Measurements from ENCODE around the gene ISG20L2.

Gene ISG20L2

GRCh38 chr1:156746406-156746727, 17.8 kb upstream of the ISG20L2 start:
- DNase-seq (ENCODE audit: low spot score): no peak
- in situ Hi-C loops (cut with MboI; ENCODE audit: low pct_unique_long_range_greater_than_20kb, low sequenced_read_pairs, unreplicated experiment): no loop called here
- no peak for TF ChIP-seq CTCF (IDR thresholded peaks at IDR 0.05; ENCODE audit: extremely low read depth, insufficient read depth, missing control alignments)

- in situ Hi-C loops (cut with MboI; ENCODE audit: low pct_unique_long_range_greater_than_20kb, low sequenced_read_pairs, unreplicated experiment): no loop called here
- no peak for TF ChIP-seq CTCF (IDR thresholded peaks at IDR 0.05; ENCODE audit: extremely low read depth, insufficient read depth, missing control alignments)
- DNase-seq (ENCODE audit: low spot score): no peak
Observed at GRCh38 chr1:156745881-156746280, 17.3 kb upstream of the ISG20L2 start.

GRCh38 chr1:156744786-156745419, 16.3 kb upstream of the ISG20L2 start:
- DNase-seq (ENCODE audit: low spot score): no peak
- in situ Hi-C loops (cut with MboI; ENCODE audit: low pct_unique_long_range_greater_than_20kb, low sequenced_read_pairs, unreplicated experiment): no loop called here
- no peak for TF ChIP-seq CTCF (IDR thresholded peaks at IDR 0.05; ENCODE audit: extremely low read depth, insufficient read depth, missing control alignments)

DNA sequence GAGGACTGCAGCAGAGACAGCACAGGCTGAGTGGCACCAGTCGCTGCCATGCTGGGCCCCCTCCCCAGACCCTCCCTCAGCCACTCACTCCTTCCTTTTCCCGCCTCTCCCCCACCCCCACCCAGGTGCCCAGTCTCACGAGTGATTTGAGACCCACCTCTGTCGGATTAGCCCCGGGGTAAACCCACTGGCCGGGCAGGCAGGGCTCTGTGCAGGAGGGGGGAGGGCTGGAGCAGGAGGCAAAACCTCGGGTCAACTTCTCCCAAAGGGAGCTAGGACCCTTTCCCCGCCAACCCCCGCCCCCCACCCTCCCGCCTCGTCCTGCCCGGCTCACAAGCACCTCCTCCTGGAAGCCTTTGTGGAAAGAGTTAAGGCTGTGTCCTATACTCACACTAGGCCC, 15.8 kb upstream of the ISG20L2 start:
- TF ChIP-seq CTCF (IDR thresholded peaks at IDR 0.05; ENCODE audit: extremely low read depth, insufficient read depth, missing control alignments): no peak
- DNase-seq (ENCODE audit: low spot score): no peak
- in situ Hi-C loops (cut with MboI; ENCODE audit: low pct_unique_long_range_greater_than_20kb, low sequenced_read_pairs, unreplicated experiment): no loop called here

GRCh38 chr1:156743367-156744302, 15.1 kb upstream of the ISG20L2 start:
- no peak for DNase-seq (ENCODE audit: low spot score)
- no peak for TF ChIP-seq CTCF (IDR thresholded peaks at IDR 0.05; ENCODE audit: extremely low read depth, insufficient read depth, missing control alignments)
- in situ Hi-C loops (cut with MboI; ENCODE audit: low pct_unique_long_range_greater_than_20kb, low sequenced_read_pairs, unreplicated experiment): no loop called here

GRCh38 chr1:156742801-156743200, 14.2 kb upstream of the ISG20L2 start:
- no peak for TF ChIP-seq CTCF (IDR thresholded peaks at IDR 0.05; ENCODE audit: extremely low read depth, insufficient read depth, missing control alignments)
- no peak for DNase-seq (ENCODE audit: low spot score)
- in situ Hi-C loops (cut with MboI; ENCODE audit: low pct_unique_long_range_greater_than_20kb, low sequenced_read_pairs, unreplicated experiment): no loop called here

Data from GM13977 (cell line).